Stimulated activated CD4-positive, alpha-beta T cell treated with anti-CD3 and anti-CD28 coated beads, Interleukin-15, amount 100 ng/mL, for 1 hour (primary cell): ENCODE data around the gene ST8SIA5.

Source experiments
- DNase-seq, 2 donors: peaks; one replicate each; pipeline ENCODE4 v3.0.0-alpha.2; 2020; ENCODE audit warnings: low read depth in 1 of 2, low spot score in 1 of 2

Gene ST8SIA5

DNA sequence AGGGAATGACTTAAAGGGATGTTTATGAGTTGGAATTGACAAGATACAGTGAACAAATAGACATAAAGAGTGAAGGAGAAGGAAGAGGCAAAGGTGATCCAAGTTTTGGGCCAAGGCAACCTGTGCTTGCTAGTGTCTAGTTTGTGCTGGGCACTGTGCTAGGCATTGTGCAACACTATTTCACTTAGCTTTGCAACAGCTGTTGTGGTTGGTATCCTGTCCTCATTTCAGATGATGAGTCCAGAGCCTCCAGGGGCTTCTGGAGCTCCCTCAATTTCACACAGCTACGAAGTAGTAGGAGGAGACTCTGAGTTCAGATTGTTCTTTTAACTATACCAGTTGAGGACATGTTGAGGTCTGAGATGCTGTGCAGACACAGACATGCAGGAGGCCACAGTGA, 81.7 kb downstream of the ST8SIA5 start:
- DNase-seq = no peak

DNA sequence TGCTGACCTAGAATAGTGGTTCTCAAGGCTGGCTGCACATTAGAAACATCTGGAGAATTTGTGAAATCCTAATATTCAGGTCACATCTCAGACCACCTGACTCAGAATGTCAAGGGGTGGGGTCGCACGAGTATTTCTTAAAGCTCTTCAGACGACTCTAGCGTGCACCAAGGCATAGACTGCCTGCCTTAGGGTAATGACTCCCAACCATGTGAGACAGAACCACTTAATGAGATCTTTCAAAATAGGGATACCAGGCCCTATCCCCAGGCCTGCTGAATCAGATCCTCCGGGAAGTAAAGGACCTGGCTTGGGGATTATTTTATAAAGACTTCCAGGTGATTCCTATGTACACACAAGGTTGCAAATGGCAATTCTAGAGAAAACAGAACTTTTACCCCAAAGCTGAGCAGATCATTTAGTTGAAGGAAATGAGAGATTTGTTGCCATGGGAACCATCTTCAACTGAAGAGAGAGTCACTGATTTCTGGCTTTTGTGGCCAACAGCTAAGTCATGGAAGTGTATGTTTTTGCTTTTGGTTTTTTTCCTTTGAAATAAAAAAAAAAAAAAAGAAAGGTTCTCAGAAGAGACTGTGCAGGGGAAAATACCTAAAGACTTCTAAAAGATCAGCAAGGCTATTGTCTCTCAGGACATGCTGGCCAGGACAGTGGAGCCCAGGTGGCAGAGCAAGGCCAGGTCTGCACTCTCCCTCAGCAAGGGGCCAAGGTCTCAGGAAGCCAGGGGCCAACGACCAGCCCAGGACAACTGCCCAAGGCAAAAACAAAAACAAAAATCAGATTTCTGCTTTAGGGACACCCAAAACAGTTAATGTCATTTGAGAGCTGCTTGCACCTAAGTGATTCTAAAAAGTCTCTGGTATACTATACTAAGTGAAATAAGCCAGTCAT, 84.5 kb downstream of the ST8SIA5 start:
- no peak for DNase-seq

DNA sequence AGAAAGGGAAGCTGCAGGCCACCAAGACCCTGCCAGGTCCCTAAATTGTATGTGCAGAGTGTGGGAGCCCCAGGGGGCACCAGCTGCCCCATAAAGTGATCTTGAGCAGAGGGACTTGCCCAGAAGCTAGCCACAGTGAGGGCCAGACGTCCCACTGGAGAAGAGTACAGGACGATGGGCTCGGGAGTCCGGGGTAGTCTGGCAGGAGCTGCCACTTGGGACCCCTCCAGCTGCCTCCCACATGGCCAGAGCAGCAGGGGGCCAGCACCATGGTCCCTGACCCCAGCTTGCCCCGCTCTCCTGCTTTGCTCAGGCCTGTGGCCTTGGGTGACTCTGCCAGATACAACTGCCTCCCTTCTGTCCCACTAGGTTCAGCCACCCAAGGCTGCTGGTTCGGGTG, 88.2 kb downstream of the ST8SIA5 start:
- no peak for DNase-seq

DNA sequence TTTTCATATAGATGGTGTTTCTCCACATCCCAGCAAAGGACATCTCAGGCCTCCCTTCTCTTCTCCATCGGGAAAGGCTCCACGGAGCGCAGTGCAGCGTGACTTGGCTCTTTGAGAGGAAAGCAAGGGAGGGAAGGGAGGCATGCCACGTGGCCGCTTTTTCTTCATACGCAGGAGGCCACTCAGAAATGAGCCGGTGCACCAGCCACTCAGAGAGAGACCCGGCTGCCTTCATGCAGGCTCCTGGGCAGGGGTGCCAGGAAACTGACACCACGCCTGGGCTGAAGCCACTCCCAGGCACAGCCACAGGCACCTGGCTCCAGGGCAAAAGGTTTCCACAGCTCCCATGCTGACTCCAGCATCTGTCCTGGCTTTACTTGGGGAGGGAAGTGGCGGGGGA, 88.7 kb downstream of the ST8SIA5 start:
- no peak for DNase-seq

DNA sequence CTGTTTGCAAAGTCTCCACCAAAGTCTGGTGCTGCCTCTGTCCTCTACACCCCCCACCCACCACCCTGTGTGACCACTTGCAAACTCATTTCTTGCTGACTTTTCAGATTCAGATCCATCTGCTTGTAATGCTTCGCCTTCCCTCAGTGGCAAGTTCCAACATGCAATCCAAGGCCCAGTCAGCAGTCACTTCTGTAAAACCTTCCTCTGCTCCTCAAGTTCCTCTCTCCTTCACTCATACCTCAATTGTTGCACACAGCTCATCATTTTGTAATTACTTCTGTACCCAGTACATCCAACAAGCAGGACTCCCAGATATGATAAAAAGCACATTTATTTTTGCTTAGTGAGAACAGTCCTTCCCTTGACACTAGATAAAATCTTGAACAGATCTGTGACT, 93.3 kb downstream of the ST8SIA5 start:
- no peak for DNase-seq

DNA sequence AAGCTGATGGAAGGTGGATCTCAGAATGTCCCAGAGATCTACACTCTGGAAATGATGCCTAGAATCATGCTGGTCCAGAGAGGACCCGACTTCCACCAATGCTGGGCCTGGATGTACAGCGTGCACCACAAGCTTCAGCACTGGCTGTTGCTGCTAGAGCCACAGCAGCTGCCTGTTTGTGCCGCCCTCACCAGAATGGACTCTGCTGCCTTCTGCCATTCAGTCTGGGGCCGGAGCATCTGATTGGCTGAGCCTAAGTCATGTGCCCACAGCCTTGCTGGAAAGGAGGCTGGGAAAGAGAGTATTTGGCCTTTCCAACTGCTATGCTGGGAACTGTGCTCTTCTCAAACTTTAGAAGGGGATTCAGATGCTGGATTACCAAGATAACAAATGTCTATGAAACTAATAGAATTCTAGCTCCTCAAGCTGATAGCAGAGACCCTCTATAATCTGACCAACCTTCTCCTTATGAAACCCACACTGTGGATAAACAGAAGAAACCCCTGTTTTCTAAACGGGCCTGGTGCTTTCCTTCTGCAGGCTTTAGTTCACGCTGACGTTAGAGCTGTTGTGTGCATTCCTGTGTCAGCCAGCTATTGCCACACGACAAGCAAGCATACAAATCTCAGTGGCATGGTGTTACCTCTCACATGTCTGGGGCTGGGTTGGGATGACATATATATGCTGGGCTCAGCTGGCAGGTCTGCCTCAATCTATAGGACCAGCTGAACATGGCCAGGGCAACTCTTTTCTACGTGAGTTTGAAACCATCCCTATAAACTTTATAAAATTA, 95.7 kb downstream of the ST8SIA5 start:
- no peak for DNase-seq

DNA sequence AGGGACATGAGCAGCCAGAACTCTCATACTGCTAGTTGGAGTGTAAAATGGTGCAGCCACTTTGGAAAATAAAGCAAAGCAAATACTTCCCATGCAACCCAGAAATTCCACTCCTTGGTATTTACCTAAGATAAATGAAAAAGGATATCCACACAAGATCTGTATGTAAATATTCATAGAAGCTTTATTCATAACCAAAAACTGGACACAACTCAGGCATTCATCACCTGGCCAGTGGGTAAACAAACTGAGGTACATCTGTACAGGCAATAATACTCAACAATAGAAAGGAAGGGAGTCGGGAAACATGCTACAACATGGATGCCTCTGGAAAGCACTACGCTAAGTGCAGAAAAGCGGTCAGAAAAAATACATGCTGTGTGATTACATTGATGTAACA, 97.4 kb downstream of the ST8SIA5 start:
- DNase-seq = no peak

DNA sequence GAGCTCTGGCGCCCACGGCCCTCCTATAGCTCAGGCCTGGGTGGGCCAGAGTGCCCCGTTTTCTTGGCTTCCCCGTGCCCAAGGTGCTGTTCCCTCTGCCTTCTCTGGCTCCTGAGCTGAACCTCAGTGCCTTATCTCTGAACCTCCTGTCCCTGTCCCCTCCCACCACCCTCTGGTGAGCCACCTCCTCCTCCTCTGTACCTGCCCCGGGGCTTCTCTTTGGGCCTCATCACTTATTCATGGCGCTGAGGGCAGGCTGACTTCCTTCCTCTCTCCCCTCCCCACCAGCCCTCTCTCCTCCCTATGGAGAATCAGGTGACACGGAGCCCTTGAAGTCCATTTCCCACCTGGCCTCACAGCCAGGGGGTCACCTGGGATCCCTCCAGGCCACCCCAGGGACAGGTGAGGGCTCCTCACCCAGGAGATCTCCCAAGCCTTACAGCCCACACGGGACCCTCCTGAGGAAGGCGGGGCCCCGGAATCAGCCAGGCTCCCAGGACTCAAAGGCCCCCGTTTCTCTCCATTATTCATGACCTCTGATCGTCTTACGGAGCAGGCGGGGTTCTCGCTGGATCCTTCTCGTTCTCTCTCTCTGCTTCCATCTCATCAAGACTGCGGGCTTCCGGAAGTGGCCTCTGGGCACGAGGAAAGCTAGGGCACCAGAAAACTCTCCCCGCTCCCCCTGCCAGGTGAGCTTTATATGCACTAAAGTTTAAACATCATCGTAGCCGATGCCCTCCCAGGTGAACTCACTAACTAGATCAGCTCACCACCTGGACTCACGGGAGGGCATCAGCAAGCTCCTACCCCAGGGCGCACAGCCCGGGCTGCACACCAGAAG, 99.5 kb downstream of the ST8SIA5 start, which contains the start of gene LOXHD1:
TSS of gene LOXHD1 (minus strand) at position 106 of the 841 bp plus-strand sequence. CDS start 187 bp downstream, outside the sequence.
- no peak for DNase-seq

DNA sequence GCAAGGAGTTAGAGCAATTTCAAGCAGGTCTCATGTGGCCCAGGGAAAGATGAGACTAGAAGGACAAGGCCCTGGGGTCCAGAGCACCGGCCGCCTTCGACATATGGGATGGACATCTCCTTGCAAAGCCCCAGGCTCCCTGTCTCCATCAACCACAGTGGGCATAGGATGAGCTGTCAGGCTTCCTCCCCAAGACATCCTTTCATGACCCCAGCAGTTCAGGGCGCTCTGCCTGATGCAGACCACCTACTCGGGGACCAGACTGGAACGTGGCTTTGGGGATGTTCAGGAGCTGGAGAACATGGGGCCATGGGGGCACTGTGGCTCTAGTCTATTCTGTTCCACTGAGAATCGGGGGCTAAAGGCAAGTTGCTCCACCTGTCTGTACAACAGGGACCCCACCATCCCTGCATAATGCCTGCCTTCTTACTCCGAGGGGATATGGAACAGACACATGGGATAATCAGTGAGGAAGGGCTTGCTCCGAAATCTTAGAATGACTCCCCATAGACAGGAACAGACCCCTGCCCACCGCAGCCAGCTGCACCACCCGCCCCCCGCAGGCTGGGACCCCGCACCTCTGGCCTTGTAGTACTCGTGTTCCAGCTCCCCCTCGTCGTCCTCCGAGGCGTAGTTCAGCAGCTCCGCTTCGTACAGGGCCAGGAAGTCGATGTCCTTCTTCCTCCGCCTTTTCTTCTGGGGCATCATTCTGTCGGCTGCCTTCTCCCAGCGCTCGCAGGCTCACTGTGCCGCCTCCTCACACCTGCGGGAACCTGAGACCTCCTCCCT, 100.3 kb downstream of the ST8SIA5 start:
- DNase-seq = no peak

DNA sequence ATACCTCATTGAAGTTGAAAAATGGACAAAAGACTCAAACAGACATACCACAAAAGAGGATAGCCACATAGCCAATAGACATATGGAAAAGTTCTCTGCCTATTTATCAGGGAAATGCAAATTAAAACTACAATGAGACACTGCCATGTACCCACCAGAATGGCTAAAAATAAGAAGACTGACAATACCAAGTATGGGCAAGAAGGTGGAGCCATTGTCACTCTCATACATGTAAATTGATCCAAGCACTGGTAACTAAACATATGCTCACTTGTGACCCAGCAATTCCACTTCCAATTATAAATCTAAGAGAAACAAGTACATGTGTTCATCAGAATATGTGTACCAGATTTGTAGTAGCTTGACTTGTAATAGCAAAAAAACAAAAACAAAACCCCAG, 104.5 kb downstream of the ST8SIA5 start:
- DNase-seq = no peak

DNA sequence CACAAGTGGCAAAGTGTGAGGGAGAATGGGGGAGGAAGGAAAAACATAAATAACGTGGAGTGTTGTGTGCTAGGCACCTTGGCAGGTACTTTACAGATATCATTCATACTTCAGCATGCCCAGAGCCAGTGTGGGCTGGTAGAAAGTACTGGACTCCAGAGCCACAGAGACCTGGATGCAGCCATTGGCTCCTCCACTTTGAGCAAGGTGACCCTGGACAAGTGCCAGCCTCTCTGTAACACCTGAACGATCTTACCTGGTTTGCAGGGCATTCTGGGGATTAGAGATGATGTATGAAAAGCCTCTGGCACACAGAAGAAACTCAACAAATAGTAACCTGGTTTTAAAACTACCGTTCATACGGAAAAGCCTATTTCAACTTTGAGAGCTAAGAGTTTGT, 106.2 kb downstream of the ST8SIA5 start:
- DNase-seq = no peak

DNA sequence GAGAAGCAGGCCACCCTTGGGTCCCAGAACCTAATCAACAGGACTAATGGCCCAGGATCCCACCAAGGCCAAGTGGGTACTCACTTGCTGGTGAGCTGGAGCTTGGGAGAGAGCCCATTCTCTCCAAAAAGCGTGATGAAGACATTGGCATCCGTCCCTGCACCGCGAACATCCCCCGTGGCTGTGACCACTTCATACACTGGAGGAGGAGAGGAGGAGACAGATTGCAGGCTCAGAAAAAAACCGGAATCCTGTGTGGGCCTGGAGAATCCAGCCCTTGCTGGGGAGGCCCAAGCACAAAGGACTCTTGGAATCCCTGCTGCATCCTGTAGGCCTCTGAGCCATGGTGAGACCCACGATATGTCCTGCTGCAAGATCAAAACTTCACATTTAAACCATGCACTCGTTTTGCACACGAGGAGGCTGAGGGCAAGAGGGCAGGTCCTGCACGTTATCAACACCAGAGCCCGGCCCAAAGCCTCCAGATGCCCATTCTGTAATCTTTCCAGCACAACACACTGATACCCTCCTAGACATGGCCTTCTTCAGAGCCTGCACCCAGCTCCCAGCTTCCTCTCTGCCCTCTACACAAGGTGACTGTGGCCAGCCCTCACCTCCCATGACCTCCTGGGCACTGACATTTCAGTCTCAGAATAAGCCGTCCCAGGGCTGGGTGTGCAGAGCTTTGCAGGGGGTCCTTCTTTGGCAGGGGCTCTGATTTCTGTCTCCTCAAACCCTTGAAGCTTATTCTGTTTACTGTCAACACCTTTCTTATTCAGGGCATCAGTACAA, 107.6 kb downstream of the ST8SIA5 start:
- no peak for DNase-seq

DNA sequence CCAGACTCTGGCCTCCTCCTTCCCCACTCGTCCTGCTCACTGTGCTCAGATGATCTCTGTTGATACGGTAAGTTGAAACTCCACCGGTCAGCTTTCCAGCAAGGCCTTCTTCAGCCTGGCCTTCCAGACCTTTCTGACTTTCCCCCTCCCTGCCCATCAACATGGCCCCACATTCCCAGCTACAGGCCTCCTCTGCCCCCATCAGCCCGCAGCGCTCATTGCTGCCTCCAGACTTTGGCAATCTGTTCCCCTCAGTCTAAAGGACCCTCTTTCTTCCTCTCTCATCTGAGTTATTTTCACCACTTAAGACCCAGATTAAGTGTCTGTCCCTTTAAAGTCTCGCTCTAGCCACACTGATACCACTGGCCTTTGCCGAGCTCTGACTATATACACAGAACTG, 110.4 kb downstream of the ST8SIA5 start:
- DNase-seq = no peak

DNA sequence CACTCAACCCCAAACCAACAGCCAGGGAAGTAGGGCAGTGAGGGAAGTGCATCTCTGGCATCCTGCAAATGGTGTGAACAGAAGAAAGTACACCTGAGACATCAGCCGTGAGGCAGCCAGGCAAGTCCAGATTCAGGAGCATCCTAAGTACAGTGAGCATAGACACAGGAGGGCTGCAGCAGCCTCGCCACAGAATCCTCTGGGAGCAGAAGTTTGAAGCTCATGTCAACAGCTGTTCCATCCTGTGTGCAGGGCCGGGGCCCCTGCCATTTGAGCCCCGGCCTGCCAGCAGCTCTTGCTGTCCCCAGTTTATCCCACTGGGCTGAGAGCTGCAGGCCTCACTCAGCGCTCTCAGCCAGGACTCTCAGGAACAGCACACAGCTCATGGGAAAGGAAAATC, 114.3 kb downstream of the ST8SIA5 start:
- DNase-seq = no peak

DNA sequence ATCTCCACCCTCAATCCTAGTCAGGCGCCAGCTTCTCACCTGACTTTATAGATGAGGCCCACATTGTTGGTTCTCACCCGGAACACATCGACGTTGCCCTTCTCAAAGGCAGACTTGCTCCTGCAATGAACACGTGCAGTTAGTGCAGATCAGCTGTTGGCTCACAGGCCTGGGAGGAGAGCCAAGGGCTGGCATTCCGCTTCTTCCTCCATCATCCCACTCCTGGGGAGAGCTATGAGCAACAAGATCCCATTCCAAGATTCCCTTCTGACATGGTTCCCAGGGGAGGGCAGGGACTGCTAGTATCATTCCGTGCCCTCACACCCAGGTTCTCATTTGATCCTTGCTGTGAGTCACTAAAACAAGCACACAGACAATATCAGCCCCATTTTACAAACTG, 114.9 kb downstream of the ST8SIA5 start:
- DNase-seq = no peak

DNA sequence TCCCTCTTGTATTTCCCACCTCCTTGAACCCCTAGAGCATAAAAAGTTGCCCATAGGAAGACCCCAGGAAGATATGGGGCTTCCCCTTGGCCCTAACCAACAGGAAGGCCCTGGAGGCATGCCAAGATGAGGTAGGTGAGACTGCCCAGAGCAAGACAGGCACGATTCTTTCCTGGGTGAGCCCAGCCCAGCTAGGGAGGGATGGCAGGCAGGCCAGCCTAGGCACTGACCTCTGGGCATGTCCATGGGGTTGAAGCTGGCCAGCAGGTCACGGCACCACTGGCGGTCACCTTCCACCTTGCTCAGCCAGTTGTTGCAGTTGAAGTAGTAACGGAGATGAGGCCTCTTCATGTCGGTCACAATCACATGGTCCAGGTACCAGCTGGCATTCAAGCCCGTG, 117.5 kb downstream of the ST8SIA5 start:
- no peak for DNase-seq

DNA sequence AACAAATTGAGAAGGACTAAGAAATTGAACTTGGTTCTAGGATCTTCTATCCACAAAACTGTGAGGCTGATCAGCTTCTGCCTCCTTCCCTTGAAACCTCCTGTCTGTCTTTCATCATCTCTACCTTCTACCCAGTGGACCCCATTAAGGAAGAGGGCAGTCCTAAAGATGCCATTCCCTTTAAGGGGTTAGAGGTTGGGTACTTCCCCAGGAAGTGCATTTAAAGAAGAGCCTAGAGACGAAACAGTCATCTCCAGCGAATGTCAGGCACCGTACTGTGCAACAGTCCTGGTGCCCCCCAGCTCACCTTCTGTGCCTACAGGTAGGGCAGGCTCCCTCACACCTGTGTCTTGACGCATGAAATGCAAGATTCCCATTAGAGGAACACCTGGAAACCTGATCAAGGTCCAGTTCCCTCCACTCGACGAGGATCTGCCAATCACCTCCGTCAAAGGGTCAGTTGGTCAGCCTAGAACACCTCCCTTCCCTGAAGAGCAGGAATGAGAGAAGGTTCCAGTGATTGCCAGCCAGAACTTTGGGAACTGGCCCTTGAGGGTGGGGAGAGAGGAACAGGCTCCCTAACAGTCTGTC, 120.7 kb downstream of the ST8SIA5 start:
- DNase-seq = no peak

DNA sequence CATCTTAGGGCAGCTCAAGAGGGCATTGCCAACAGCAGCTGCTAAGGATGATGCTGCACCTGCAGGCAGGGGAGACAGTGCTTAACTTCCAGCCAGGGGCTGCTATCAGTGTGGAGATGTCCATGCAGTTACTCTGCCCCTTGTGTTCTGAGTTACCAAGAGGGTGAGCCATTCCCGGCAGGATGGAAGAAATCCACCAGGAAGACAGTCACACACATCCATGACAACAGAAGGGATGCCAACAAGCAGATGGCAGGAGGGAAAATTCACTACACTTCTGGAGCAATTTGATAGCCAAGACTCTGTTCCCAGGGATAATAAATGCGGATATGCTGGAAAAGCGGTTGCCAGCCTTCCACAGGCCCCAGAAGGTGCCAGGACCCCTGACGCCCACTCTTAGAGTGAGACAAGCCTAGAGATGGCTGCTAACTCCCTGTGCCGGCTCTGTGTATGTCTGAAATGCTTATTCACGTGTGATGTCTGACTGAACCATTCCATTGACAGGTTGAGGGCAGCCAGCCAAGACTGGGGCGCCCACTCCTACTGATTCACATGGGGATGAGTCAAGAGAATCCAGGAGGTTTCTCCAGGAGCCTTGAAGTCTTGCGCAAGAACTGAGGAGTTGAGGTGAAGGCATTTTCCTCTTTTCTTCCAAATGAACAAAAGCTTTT, 124.3 kb downstream of the ST8SIA5 start:
- no peak for DNase-seq

DNA sequence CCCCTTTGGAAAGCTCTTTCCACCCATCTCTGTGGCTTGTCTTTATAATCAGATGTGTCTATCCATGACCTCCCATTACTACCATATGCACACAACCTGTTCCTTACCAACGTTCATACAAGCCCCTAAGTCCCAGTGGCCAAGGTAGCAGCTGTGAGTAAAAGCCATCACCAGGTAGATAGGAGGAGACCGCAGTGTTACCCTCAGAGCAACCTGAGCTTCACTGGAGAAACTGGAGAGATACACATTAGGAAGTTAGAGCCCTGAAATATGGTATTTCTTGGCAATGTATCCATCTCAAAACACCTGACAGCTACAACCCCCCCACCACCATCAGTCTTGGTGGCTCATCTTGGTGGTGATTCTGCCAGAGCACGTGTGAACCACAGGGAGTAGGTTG, 125.9 kb downstream of the ST8SIA5 start:
- no peak for DNase-seq
